Vagina (tissue), 2 donors: ENCODE results near the gene RGS14.

Source experiments
- POLR2A ChIP-seq, 2 donors: fragments of 450-650 bp; IDR thresholded peaks; one replicate each; pipeline ENCODE4 v1.6.1; 2017; ENCODE audit warnings: antibody characterized with exemption in 2 of 2, mild to moderate bottlenecking in 2 of 2, moderate library complexity in 2 of 2
- POLR2AphosphoS5 ChIP-seq, 2 donors: sonication (generic); formaldehyde crosslinking; IDR thresholded peaks; one replicate each; pipeline ENCODE4 v1.9.0; 2017; ENCODE audit warnings: antibody characterized with exemption in 2 of 2, mild to moderate bottlenecking in 2 of 2, low read depth in 1 of 2; ENCODE audit not compliant: insufficient read depth in 1 of 2

DNA sequence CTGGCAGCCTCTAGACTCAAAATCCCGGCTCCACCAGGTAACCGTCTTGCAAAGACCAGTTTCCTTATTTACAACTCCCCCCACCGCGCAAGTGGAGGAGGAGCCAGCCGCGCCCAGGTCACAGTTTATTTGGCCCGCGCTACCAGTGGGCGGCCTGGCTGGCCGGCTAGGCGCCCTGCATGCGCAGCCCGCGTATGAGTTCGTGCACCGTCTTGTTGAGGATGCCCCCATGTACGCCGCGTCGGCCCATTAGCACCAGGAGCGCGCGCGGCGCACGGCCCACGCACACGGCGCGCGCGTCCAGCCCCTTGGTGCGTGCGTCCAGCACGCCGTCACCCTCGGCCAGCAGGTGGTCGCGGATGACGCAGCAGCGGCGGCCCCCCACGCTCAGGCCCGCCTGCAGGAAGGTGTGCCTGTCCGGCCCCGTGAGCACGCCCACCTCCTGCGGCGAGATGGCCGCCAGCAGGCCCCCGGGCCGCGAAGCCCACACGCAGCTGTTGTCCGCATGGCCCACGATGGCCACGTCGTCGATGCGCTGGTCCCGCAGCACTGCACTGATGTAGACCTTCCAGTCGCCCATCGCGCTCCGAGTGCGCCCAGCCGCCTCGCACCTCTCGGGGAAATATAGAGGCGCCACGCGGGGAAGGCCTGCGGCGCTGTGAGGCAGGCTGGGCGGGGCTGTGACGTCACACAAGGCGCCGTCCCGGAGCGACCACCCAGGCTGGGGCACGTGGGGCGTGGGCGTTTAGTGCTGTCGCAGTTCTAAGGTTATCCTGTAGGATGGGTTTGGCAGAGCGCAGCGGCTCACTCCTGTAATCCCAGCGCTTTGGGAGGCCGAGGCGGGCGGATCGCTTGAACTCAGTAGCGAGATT lies 42.5 kb downstream of the RGS14 start, which contains the start of gene PFN3:
- TF ChIP-seq POLR2A (IDR thresholded peaks at IDR 0.05) (no peak), POLR2AphosphoS5 (IDR thresholded peaks at IDR 0.05; ENCODE audit: insufficient read depth in 1 of 2, low read depth in 1 of 2) (no peak)
